ENCODE results near the gene OR2G2.

GRCh38 chr1:247540581-247540980, 47.6 kb upstream of the OR2G2 start:
- TF ChIP-seq POLR2A (IDR thresholded peaks at IDR 0.05) (no peak), CTCF (IDR thresholded peaks at IDR 0.05) (no peak)
